PC-3 (cell line): ENCODE results near the gene FBXW7. TPM values are rescaled to one million over a fixed set of nuclear protein-coding genes. Genes with fewer than 3 reads are reported as not detected.

Experiments used
- ATAC-seq: fragments of 200-7000 bp; cut with Tn5 transposase; 2 replicates; pipeline ENCODE4 v1.9.1; 2020; ENCODE audit warnings: mild to moderate bottlenecking, moderate library complexity
- BruUV-seq: library from RNA; stranded (reverse); fragments of 400-500 nt; replicated peaks from 2 replicates; lab custom pipeline; 2021; lab: Mats Ljungman, UMichigan
- CTCF ChIA-PET: fragments of 300-600 bp; sonication (Branson Sonifier 250); formaldehyde crosslinking; loops from one replicate; lab custom pipeline; 2022; ENCODE audit warnings: antibody characterized with exemption; lab: Charles Lee
- POLR2A ChIA-PET: fragments of 300-600 bp; sonication (Branson Sonifier 250); formaldehyde crosslinking; loops from one replicate; lab custom pipeline; 2022; ENCODE audit warnings: antibody characterized with exemption; ENCODE audit not compliant: unreplicated experiment; lab: Charles Lee
- DNase-seq: peaks from one replicate; pipeline ENCODE4 v3.0.0-alpha.2; 2015
- H2AFZ ChIP-seq: fragments of 300-600 bp; sonication (generic); 2 replicates; pipeline ENCODE4 v1.6.0; 2016; ENCODE audit warnings: antibody characterized with exemption, low read length
- H3F3A ChIP-seq: fragments of 300-600 bp; sonication (generic); one replicate; pipeline ENCODE4 v1.6.0; 2017; ENCODE audit warnings: antibody characterized with exemption, low read length, control low read depth, mild to moderate bottlenecking; ENCODE audit not compliant: unreplicated experiment
- H3K27ac ChIP-seq: fragments of 300-600 bp; sonication (generic); 2 replicates; pipeline ENCODE4 v1.5.1; 2016; ENCODE audit warnings: mild to moderate bottlenecking, low read length
- H3K27me3 ChIP-seq: fragments of 300-600 bp; sonication (generic); 2 replicates; pipeline ENCODE4 v1.6.1; 2016; ENCODE audit warnings: low read length, mixed read lengths
- H3K36me3 ChIP-seq: fragments of 300-600 bp; sonication (generic); 2 replicates; pipeline ENCODE4 v1.6.1; 2016; ENCODE audit warnings: low read depth, mixed run types, low read length, mixed read lengths
- H3K4me1 ChIP-seq: fragments of 300-600 bp; sonication (generic); 2 replicates; pipeline ENCODE4 v1.5.1; 2016; ENCODE audit warnings: low read length; ENCODE audit not compliant: insufficient read depth
- H3K4me2 ChIP-seq: fragments of 300-600 bp; sonication (generic); 2 replicates; pipeline ENCODE4 v1.6.0; 2016; ENCODE audit warnings: low read length
- H3K4me3 ChIP-seq: fragments of 300-600 bp; sonication (generic); 2 replicates; pipeline ENCODE4 v1.5.1; 2016; ENCODE audit warnings: mild to moderate bottlenecking, low read length, mixed read lengths
- H3K79me2 ChIP-seq: fragments of 300-600 bp; sonication (generic); 2 replicates; pipeline ENCODE4 v1.6.1; 2017; ENCODE audit warnings: low read length, mixed read lengths
- H3K9ac ChIP-seq: fragments of 300-600 bp; sonication (generic); 2 replicates; pipeline ENCODE4 v1.6.0; 2016; ENCODE audit warnings: mild to moderate bottlenecking, low read length
- H3K9me2 ChIP-seq: fragments of 300-600 bp; sonication (generic); replicated peaks from 2 replicates; pipeline ENCODE4 v1.6.1; 2016; ENCODE audit warnings: mixed run types, low read length, mixed read lengths
- H3K9me3 ChIP-seq: fragments of 300-600 bp; sonication (generic); 2 replicates; pipeline ENCODE4 v1.6.1; 2016; ENCODE audit warnings: low read length, mixed read lengths
- H4K20me1 ChIP-seq: fragments of 300-600 bp; sonication (generic); 2 replicates; pipeline ENCODE4 v1.6.1; 2016; ENCODE audit warnings: low read length, mixed read lengths
- CTCF ChIP-seq: fragments of 300-600 bp; sonication (generic); conservative IDR thresholded peaks from 2 replicates; pipeline ENCODE4 v1.5.1; 2017; ENCODE audit warnings: antibody characterized with exemption, low read depth, mild to moderate bottlenecking, low read length
- EZH2 ChIP-seq: fragments of 300-600 bp; sonication (generic); IDR thresholded peaks from one replicate; pipeline ENCODE4 v1.6.1; 2017; ENCODE audit warnings: antibody characterized with exemption, mild to moderate bottlenecking, low read length; ENCODE audit not compliant: unreplicated experiment
- EZH2phosphoT487 ChIP-seq: fragments of 300-600 bp; sonication (generic); IDR thresholded peaks from 2 replicates; pipeline ENCODE4 v1.6.1; 2018; ENCODE audit warnings: mild to moderate bottlenecking, antibody characterized with exemption, low read length, borderline replicate concordance
- intact Hi-C: fragments of 100-400 bp; cut with micrococcal nuclease; formaldehyde crosslinking; loops from 2 replicates; pipeline ENCODE4 v1.9.0; 2023
- total RNA-seq: library from RNA; depleted of rRNA; stranded (reverse); fragments of >200 nt; gene quantifications from 2 replicates; pipeline ENCODE4 v1.2.3, GENCODE V29; 2014

Gene FBXW7
- total RNA-seq, 1 experiment from 2014 or later: 24.3 TPM

GRCh38 chr4:152508386-152508785, 27.5 kb downstream of the FBXW7 start:
- Histone ChIP-seq H3F3A (no peaks in the 10 kb centered on the region), H2AFZ (no peak overlapping the region), H3K36me3 (no peaks in the 10 kb centered on the region), H3K27ac (no peak overlapping the region), H3K4me1 (no peaks in the 10 kb centered on the region), H3K4me3 (no peak overlapping the region), H3K9me3 (no peaks in the 10 kb centered on the region), H4K20me1 (no peaks in the 10 kb centered on the region), H3K79me2 (peaks cover 73% of the 10 kb centered on the region), H3K4me2 (no peak overlapping the region), H3K27me3 (no peaks in the 10 kb centered on the region), H3K9me2 (no peaks in the 10 kb centered on the region), H3K9ac (no peak overlapping the region)
- ChIA-PET POLR2A (no interaction called here), CTCF (no interaction called here)
- DNase-seq: peak; percentile 9
- intact Hi-C loops: no loop called here
- TF ChIP-seq EZH2phosphoT487 (no peak), EZH2 (no peak), CTCF (no peak)
- no peak for ATAC-seq
- BruUV-seq: no TSS peak

- CTCF ChIA-PET: no interaction called here
- no peaks in the 10 kb centered on the region for H3K27me3 ChIP-seq
- no peaks in the 10 kb centered on the region for H3K4me1 ChIP-seq
- H3K9me3 ChIP-seq: no peaks in the 10 kb centered on the region
- H3K4me3 ChIP-seq: no peak overlapping the region
- H3K4me2 ChIP-seq: no peak overlapping the region
- no TSS peak for BruUV-seq
- no peak overlapping the region for H3K27ac ChIP-seq
- DNase-seq (no peak), ATAC-seq (no peak)
- H3K36me3 ChIP-seq: no peaks in the 10 kb centered on the region
- intact Hi-C loops: loop anchor here (5.0 kb wide), 1 partner anchor 46 kb away; no protein-coding TSS in a partner anchor
- H4K20me1 ChIP-seq: 0 out of 2 replicates have a peak, but pooled peaks cover 4% of the 10 kb centered on the region
- peaks cover 54% of the 10 kb centered on the region for H3K79me2 ChIP-seq
- no peaks in the 10 kb centered on the region for H3F3A ChIP-seq
- TF ChIP-seq EZH2: no peak
- TF ChIP-seq CTCF: no peak
- TF ChIP-seq EZH2phosphoT487: no peak
- H3K9ac ChIP-seq: no peak overlapping the region
- H3K9me2 ChIP-seq: no peaks in the 10 kb centered on the region
- POLR2A ChIA-PET: no interaction called here
- H2AFZ ChIP-seq: no peak overlapping the region
These were observed 32.1 kb downstream of the FBXW7 start for GRCh38 chr4:152503653-152504290.

- Histone ChIP-seq H3F3A (no peaks in the 10 kb centered on the region), H3K4me2 (no peak overlapping the region), H3K27ac (no peak overlapping the region), H3K4me1 (no peaks in the 10 kb centered on the region), H2AFZ (no peak overlapping the region), H3K79me2 (peaks cover 55% of the 10 kb centered on the region), H3K36me3 (no peaks in the 10 kb centered on the region), H3K4me3 (no peak overlapping the region), H3K27me3 (no peaks in the 10 kb centered on the region), H4K20me1 (0 out of 2 replicates have a peak, but pooled peaks cover 4% of the 10 kb centered on the region), H3K9ac (no peak overlapping the region), H3K9me2 (no peaks in the 10 kb centered on the region), H3K9me3 (no peaks in the 10 kb centered on the region)
- ChIA-PET POLR2A (no interaction called here), CTCF (interaction anchor here (0.6 to 1.5 kb wide), 3 partner anchors 10 to 219 kb away, joined by 3 to 4 read pairs (median 4); no protein-coding TSS in a partner anchor)
- TF ChIP-seq CTCF (no peak), EZH2phosphoT487 (no peak), EZH2 (no peak)
- ATAC-seq (peak; percentile 38; the same call in 1 of the 2 replicates), DNase-seq (no peak)
- intact Hi-C loops: loop anchor here (1.0 to 5.0 kb wide), 3 partner anchors 45 to 233 kb away; no protein-coding TSS in a partner anchor
- BruUV-seq: no TSS peak
These were observed 33.9 kb downstream of the FBXW7 start for GRCh38 chr4:152501846-152502536.
